WTC11 (cell line): Measurements from ENCODE around the gene COX4I1. TPM values are rescaled to one million over a fixed set of nuclear protein-coding genes. Genes with fewer than 3 reads are reported as not detected.
A peak's percentile ranks its signal among the peaks of the same experiment; 100 is the strongest.

Source experiments
- ATAC-seq: fragments of 200-7000 bp; cut with Tn5 transposase; 2 replicates; pipeline ENCODE4 v1.10.0; 2021; ENCODE audit warnings: mild to moderate bottlenecking, moderate library complexity
- CTCF ChIA-PET: fragments of 300-600 bp; sonication (Branson Sonifier 250); formaldehyde crosslinking; loops from one replicate; lab custom pipeline; 2021; ENCODE audit warnings: antibody characterized with exemption; lab: Charles Lee
- POLR2A ChIA-PET: fragments of 350-600 bp; sonication (Branson Sonifier 250); formaldehyde crosslinking; loops from one replicate; lab custom pipeline; 2021; ENCODE audit warnings: antibody characterized with exemption; lab: Charles Lee
- DNase-seq: peaks from one replicate; pipeline ENCODE4 v3.0.0; 2021; ENCODE audit warnings: low spot score
- H3K27ac Mint-ChIP-seq: 2 replicates; pipeline ENCODE4 v1.8.0; 2021; ENCODE audit warnings: mixed read lengths
- H3K27me3 Mint-ChIP-seq: 2 replicates; pipeline ENCODE4 v1.8.0; 2021; ENCODE audit warnings: low read depth, mild to moderate bottlenecking, moderate library complexity, mixed read lengths
- H3K36me3 Mint-ChIP-seq: 2 replicates; pipeline ENCODE4 v1.8.0; 2021; ENCODE audit warnings: mixed read lengths
- H3K4me1 Mint-ChIP-seq: 2 replicates; pipeline ENCODE4 v1.8.0; 2022; ENCODE audit warnings: mixed read lengths
- H3K4me3 Mint-ChIP-seq: 2 replicates; pipeline ENCODE4 v1.8.0; 2021; ENCODE audit warnings: mild to moderate bottlenecking, moderate library complexity, mixed read lengths
- H3K9me3 Mint-ChIP-seq: 2 replicates; pipeline ENCODE4 v1.8.0; 2021; ENCODE audit warnings: mixed read lengths
- ARID4B ChIP-seq: sonication (generic); formaldehyde crosslinking; IDR thresholded peaks from 2 replicates; pipeline ENCODE4 v1.8.0; 2023; ENCODE audit warnings: missing genetic modification reagents, mild to moderate bottlenecking, borderline replicate concordance
- ATF2 ChIP-seq: sonication (generic); formaldehyde crosslinking; IDR thresholded peaks from 2 replicates; pipeline ENCODE4 v1.8.1; 2022; ENCODE audit warnings: low read depth, missing genetic modification reagents, borderline replicate concordance
- ATF3 ChIP-seq: sonication (generic); formaldehyde crosslinking; conservative IDR thresholded peaks from 2 replicates; pipeline ENCODE4 v1.8.1; 2022; ENCODE audit warnings: mild to moderate bottlenecking, missing genetic modification reagents
- E2F4 ChIP-seq: sonication (generic); formaldehyde crosslinking; IDR thresholded peaks from 2 replicates; pipeline ENCODE4 v1.8.1; 2022; ENCODE audit warnings: low read depth, mild to moderate bottlenecking, moderate library complexity, missing genetic modification reagents, borderline replicate concordance
- EMX1 ChIP-seq: fragments of 250-450 bp; sonication (Bioruptor Pico); IDR thresholded peaks from 2 replicates; pipeline ENCODE4 v1.8.0; 2021; ENCODE audit warnings: mild to moderate bottlenecking
- HMGXB4 ChIP-seq: sonication (generic); formaldehyde crosslinking; IDR thresholded peaks from 2 replicates; pipeline ENCODE4 v1.8.1; 2023; ENCODE audit warnings: mild to moderate bottlenecking, moderate library complexity, missing genetic modification reagents
- JAZF1 ChIP-seq: fragments of 250-450 bp; sonication (Bioruptor Pico); IDR thresholded peaks from 2 replicates; pipeline ENCODE4 v1.9.0; 2021; ENCODE audit warnings: moderate library complexity, mild to moderate bottlenecking, inconsistent platforms
- MXD4 ChIP-seq: fragments of 250-450 bp; sonication (Bioruptor Pico); IDR thresholded peaks from 2 replicates; pipeline ENCODE4 v1.8.0; 2021; ENCODE audit warnings: mild to moderate bottlenecking, moderate library complexity, borderline replicate concordance
- NR3C1 ChIP-seq: sonication (generic); formaldehyde crosslinking; conservative IDR thresholded peaks from 2 replicates; pipeline ENCODE4 v1.8.1; 2023; ENCODE audit warnings: low read depth, mild to moderate bottlenecking, missing genetic modification reagents
- RELA ChIP-seq: sonication (generic); formaldehyde crosslinking; IDR thresholded peaks from 2 replicates; pipeline ENCODE4 v1.8.1; 2022; ENCODE audit warnings: missing genetic modification reagents, mild to moderate bottlenecking, borderline replicate concordance
- TCF7 ChIP-seq: sonication (generic); formaldehyde crosslinking; IDR thresholded peaks from 2 replicates; pipeline ENCODE4 v1.8.0; 2022; ENCODE audit warnings: mild to moderate bottlenecking, low read depth, missing genetic modification reagents, moderate library complexity
- ZBTB21 ChIP-seq: sonication (generic); formaldehyde crosslinking; IDR thresholded peaks from 2 replicates; pipeline ENCODE4 v1.8.1; 2023; ENCODE audit warnings: mild to moderate bottlenecking, missing genetic modification reagents, borderline replicate concordance
- ZNF138 ChIP-seq: sonication (generic); formaldehyde crosslinking; conservative IDR thresholded peaks from 2 replicates; pipeline ENCODE4 v1.8.1; 2022; ENCODE audit warnings: mild to moderate bottlenecking, moderate library complexity, missing genetic modification reagents
- total RNA-seq: library from RNA; stranded (reverse); gene quantifications from 3 replicates; pipeline ENCODE4 v1.2.3, GENCODE V29; 2021

The COX4I1 gene
- total RNA-seq, 1 experiment from 2014 or later, result 618 TPM

GRCh38 chr16:85846461-85846860, 47.0 kb downstream of the COX4I1 start:
- Mint-ChIP-seq H3K36me3 (no peaks in the 10 kb centered on the region), H3K9me3 (peaks cover 8% of the 10 kb centered on the region), H3K27ac (peak overlapping the region; percentile 25; the same call in 1 of the 2 replicates), H3K4me3 (no peak overlapping the region), H3K27me3 (no peaks in the 10 kb centered on the region), H3K4me1 (peaks cover 8% of the 10 kb centered on the region)
- POLR2A ChIA-PET, result no interaction called here
- ATAC-seq (no peak), DNase-seq (no peak)
- CTCF ChIA-PET, result interaction anchor here (1.2 kb wide), 1 partner anchor 27 kb away, joined by 4 read pairs; no protein-coding TSS in a partner anchor
- no peak for TF ChIP-seq JAZF1 (CRISPR knock-in tag)
- no peak for TF ChIP-seq RELA
- no peak for TF ChIP-seq ATF2 (CRISPR knock-in tag)
- TF ChIP-seq ARID4B (CRISPR knock-in tag), result no peak
- no peak for TF ChIP-seq E2F4
- no peak for TF ChIP-seq ATF3 (CRISPR knock-in tag)
- no peak for TF ChIP-seq HMGXB4 (CRISPR knock-in tag)
- TF ChIP-seq EMX1 (CRISPR knock-in tag), result no peak
- no peak for TF ChIP-seq ZBTB21 (CRISPR knock-in tag)
- TF ChIP-seq ZNF138, result no peak

- ChIA-PET CTCF (interaction anchor here (1.2 to 2.6 kb wide), 2 partner anchors 13 to 28 kb away, joined by 4 to 7 read pairs; no protein-coding TSS in a partner anchor), POLR2A (no interaction called here)
- ATAC-seq, result no peak
- peaks cover 9% of the 10 kb centered on the region for H3K4me1 Mint-ChIP-seq
- no peak overlapping the region for H3K27ac Mint-ChIP-seq
- H3K27me3 Mint-ChIP-seq, result no peaks in the 10 kb centered on the region
- DNase-seq, result no peak
- peaks cover 8% of the 10 kb centered on the region for H3K9me3 Mint-ChIP-seq
- no peak for TF ChIP-seq MXD4 (CRISPR knock-in tag)
- no peak for TF ChIP-seq ZBTB21 (CRISPR knock-in tag)
- TF ChIP-seq TCF7 (CRISPR knock-in tag), result no peak
- no peak for TF ChIP-seq NR3C1 (CRISPR knock-in tag)
- no peaks in the 10 kb centered on the region for H3K36me3 Mint-ChIP-seq
- no peak overlapping the region for H3K4me3 Mint-ChIP-seq
These were observed 47.5 kb downstream of the COX4I1 start for GRCh38 chr16:85847036-85847435.
